Endothelial cell (in vitro differentiated cells): ENCODE measurements around the gene ITGAE. TPM values are rescaled to one million over a fixed set of nuclear protein-coding genes. Genes with fewer than 3 reads are reported as not detected.

ENCODE experiments used
- DNase-seq: peaks from one replicate; pipeline ENCODE4 v3.0.0; 2021; ENCODE audit warnings: low spot score
- H3K27ac Mint-ChIP-seq: one replicate; pipeline ENCODE4 v1.8.0; 2021; ENCODE audit warnings: mixed read lengths, inconsistent platforms; ENCODE audit not compliant: unreplicated experiment
- H3K27me3 Mint-ChIP-seq: one replicate; pipeline ENCODE4 v1.8.0; 2021; ENCODE audit warnings: mild to moderate bottlenecking, moderate library complexity, mixed read lengths, inconsistent platforms; ENCODE audit not compliant: unreplicated experiment
- H3K36me3 Mint-ChIP-seq: one replicate; pipeline ENCODE4 v1.8.0; 2021; ENCODE audit warnings: mild to moderate bottlenecking, low read depth, mixed read lengths, inconsistent platforms; ENCODE audit not compliant: unreplicated experiment
- H3K4me1 Mint-ChIP-seq: one replicate; pipeline ENCODE4 v1.8.0; 2021; ENCODE audit warnings: mild to moderate bottlenecking, mixed read lengths, inconsistent platforms; ENCODE audit not compliant: unreplicated experiment
- H3K4me3 Mint-ChIP-seq: one replicate; pipeline ENCODE4 v1.8.0; 2021; ENCODE audit warnings: mild to moderate bottlenecking, mixed read lengths, inconsistent platforms; ENCODE audit not compliant: unreplicated experiment
- H3K9me3 Mint-ChIP-seq: one replicate; pipeline ENCODE4 v1.8.0; 2021; ENCODE audit warnings: mixed read lengths, inconsistent platforms; ENCODE audit not compliant: unreplicated experiment
- CTCF ChIP-seq: fragments of 200-600 bp; sonication (generic); IDR thresholded peaks from one replicate; pipeline ENCODE4 v1.5.0; 2021; ENCODE audit warnings: antibody characterized with exemption; ENCODE audit not compliant: unreplicated experiment
- total RNA-seq: library from RNA; stranded (reverse); fragmentation: NEBNext Ultra II Directional; extraction: Animal tissue kit (Norgen Biotek cat#: 25700); gene quantifications from one replicate; pipeline ENCODE4 v1.2.1, GENCODE V29; 2021; ENCODE audit not compliant: unreplicated experiment

ITGAE gene
- total RNA-seq, 1 donor from 2014 or later, result 30.0 TPM

- no peaks in the 10 kb centered on the region for H3K4me1 Mint-ChIP-seq
- no peak for DNase-seq
- H3K27ac Mint-ChIP-seq, result no peak overlapping the region
- no peak overlapping the region for H3K4me3 Mint-ChIP-seq
- peaks cover 7% of the 10 kb centered on the region for H3K27me3 Mint-ChIP-seq
- TF ChIP-seq CTCF, result no peak
- H3K36me3 Mint-ChIP-seq, result peaks cover 23% of the 10 kb centered on the region
- no peaks in the 10 kb centered on the region for H3K9me3 Mint-ChIP-seq
Observed at GRCh38 chr17:3828151-3828851, 27.3 kb upstream of the ITGAE start.

- peak; percentile 63 for TF ChIP-seq CTCF
- Mint-ChIP-seq H3K27me3 (peaks cover 7% of the 10 kb centered on the region), H3K4me3 (peak overlapping the region; percentile 62), H3K36me3 (peaks cover 23% of the 10 kb centered on the region), H3K27ac (no peak overlapping the region), H3K9me3 (no peaks in the 10 kb centered on the region), H3K4me1 (no peaks in the 10 kb centered on the region)
- DNase-seq, result peak; percentile 76
Observed at GRCh38 chr17:3827124-3827773, 26.3 kb upstream of the ITGAE start.

GRCh38 chr17:3826191-3826590 is 25.2 kb upstream of the ITGAE start:
- H3K27ac Mint-ChIP-seq, result no peak overlapping the region
- no peak for TF ChIP-seq CTCF
- H3K27me3 Mint-ChIP-seq, result peaks cover 7% of the 10 kb centered on the region
- DNase-seq, result no peak
- no peaks in the 10 kb centered on the region for H3K4me1 Mint-ChIP-seq
- peaks cover 32% of the 10 kb centered on the region for H3K36me3 Mint-ChIP-seq
- H3K4me3 Mint-ChIP-seq, result no peak overlapping the region
- no peaks in the 10 kb centered on the region for H3K9me3 Mint-ChIP-seq

- Mint-ChIP-seq H3K27me3 (no peaks in the 10 kb centered on the region), H3K9me3 (no peaks in the 10 kb centered on the region), H3K4me1 (peaks cover 10% of the 10 kb centered on the region), H3K36me3 (peaks cover 33% of the 10 kb centered on the region), H3K27ac (no peak overlapping the region), H3K4me3 (peak overlapping the region; percentile 38)
- no peak for DNase-seq
- TF ChIP-seq CTCF, result no peak
Observed at GRCh38 chr17:3821101-3821500, 20.1 kb upstream of the ITGAE start.

- peak overlapping the region; percentile 91 for H3K27ac Mint-ChIP-seq
- H3K9me3 Mint-ChIP-seq, result no peaks in the 10 kb centered on the region
- DNase-seq, result no peak
- H3K36me3 Mint-ChIP-seq, result peaks cover 38% of the 10 kb centered on the region
- H3K27me3 Mint-ChIP-seq, result no peaks in the 10 kb centered on the region
- no peak overlapping the region for H3K4me3 Mint-ChIP-seq
- TF ChIP-seq CTCF, result no peak
- peaks cover 10% of the 10 kb centered on the region for H3K4me1 Mint-ChIP-seq
Observed at GRCh38 chr17:3818786-3819185, 17.8 kb upstream of the ITGAE start.
